GM12872 (cell line): ENCODE results near the gene UBE3D.

Experiments
- TF ChIP-seq, protein P1 (sequence below): IDR thresholded peaks from 3 replicates; pipeline ENCODE4 v1.5.1; 2011; ENCODE audit warnings: low read depth, mild to moderate bottlenecking, low read length, moderate library complexity; ENCODE audit not compliant: insufficient read depth

Gene UBE3D

DNA sequence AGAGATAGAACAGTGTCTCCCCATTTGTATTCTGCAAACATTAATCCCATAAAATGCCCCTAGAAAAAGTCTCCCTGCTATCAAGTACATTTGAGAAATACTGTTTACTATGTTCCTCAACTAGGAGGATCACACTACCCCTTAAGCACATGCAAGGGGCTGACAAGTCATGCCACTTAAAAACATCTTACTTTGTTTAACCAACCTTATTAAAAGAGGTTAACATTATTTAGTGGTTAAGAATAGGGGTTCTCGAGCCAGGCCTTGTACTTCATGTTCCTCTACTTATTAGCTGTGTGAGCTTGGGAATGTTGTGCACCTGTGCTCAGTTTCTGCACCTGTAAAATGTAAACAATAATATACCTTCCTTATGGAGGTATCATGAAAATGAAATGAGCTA is 113.7 kb downstream of the UBE3D start:
- TF ChIP-seq, protein P1, sequence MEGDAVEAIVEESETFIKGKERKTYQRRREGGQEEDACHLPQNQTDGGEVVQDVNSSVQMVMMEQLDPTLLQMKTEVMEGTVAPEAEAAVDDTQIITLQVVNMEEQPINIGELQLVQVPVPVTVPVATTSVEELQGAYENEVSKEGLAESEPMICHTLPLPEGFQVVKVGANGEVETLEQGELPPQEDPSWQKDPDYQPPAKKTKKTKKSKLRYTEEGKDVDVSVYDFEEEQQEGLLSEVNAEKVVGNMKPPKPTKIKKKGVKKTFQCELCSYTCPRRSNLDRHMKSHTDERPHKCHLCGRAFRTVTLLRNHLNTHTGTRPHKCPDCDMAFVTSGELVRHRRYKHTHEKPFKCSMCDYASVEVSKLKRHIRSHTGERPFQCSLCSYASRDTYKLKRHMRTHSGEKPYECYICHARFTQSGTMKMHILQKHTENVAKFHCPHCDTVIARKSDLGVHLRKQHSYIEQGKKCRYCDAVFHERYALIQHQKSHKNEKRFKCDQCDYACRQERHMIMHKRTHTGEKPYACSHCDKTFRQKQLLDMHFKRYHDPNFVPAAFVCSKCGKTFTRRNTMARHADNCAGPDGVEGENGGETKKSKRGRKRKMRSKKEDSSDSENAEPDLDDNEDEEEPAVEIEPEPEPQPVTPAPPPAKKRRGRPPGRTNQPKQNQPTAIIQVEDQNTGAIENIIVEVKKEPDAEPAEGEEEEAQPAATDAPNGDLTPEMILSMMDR, result no peak

DNA sequence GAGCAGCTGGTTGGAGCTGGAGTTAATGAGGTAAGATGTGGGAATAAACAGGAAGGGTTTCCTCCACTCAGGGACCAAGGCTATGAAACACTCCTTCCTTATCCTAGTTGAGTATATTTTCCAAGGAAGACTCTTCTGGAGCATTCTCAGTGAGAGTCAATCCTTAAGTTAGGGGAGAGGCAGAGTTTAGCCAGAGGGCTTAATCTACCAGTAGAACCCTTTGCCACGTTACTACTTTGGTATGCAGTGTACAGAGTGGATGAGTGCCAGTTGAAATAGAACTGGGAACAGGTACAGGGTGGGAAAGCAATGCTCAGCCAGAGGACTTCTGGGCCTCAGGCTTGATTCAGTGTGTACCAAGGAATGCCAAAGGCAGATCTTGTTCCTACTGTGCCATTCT is 114.3 kb downstream of the UBE3D start:
- TF ChIP-seq, protein P1, result no peak

DNA sequence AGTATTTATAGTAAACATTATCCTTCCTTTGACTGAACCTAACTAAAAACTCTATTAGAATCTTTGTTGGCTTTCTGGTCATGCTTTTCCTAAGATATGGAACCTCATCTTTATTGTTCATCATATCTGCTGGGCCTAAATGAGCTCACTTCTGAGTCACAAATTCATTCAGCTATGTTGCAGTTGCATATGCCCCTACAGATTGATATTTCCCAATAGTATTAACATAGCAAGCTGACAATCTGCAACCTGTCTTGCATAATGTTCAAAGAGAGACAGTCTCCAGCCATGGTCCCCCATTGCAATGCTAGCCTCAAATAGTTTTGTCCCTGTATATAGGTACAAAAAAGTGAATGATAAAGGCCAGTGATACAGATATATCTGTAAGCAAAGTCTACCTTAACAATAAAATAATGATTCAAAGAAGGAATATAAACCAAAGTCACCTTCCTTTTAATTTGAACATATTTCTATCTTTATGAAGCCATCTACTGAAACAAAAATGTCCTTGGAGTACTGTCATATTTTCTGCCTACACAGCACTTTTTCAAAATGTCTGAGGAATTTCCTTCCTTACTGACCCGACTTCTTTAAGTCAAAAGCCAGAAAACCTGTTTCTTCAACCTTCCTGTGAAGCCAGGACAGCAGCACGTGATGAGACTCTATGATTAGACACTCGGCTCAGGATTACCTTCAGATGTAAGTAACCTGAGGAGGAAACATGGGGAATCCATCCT is 140.7 kb downstream of the UBE3D start:
- TF ChIP-seq, protein P1, result no peak

DNA sequence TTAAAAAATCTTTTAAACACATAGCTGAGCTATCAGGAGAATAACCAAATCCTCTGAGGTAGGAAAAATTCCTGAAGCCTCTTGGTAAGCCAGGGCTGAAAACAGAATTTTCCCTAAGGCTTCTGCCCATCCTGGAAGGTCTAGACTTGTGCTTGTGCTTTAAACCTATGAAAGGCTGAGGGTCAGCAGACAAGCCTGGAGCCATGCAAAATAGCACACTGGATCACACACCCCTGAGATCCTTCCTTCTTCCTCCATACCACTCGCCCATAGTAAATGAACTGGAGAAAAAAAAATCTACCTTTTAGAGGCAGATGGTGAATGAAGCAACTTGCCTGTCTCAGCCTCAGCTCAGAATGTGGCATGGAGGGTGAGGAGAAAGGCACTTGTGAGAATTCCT is 144.4 kb downstream of the UBE3D start:
- TF ChIP-seq, protein P1, result no peak

DNA sequence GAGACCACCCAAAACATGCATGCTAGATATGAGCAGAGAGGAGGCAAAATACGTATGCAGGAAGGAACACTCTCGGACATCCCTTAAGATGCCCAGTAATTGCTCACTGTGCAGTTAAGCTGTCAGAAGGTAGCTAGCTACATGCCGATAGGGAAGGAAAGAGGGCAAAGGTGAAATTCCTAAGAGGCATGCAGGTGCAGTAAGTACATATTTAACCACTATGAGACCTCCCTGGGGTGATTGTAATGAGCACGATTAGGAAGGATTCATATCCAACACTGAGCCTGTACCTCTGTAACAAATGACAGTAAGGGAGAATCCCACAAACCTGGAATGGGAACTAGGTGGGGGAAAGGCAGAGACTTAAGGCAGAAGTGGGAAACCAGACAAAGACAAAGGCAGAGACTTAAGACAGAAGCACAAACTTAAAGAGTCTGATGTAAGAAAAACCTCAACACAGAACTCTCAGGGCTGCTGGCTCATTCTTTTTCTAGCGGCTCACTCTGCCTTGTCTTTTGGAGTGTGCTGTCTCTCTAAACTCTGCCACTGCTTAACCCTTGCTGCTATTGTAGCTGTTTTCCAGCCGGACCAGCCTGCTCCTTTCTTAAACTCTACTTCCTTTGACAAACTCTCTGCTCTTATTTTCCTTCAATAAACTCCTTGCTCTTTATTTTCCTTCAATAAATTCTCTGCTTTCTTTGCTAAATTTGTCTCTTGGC is 148.1 kb downstream of the UBE3D start:
- TF ChIP-seq, protein P1, result no peak

DNA sequence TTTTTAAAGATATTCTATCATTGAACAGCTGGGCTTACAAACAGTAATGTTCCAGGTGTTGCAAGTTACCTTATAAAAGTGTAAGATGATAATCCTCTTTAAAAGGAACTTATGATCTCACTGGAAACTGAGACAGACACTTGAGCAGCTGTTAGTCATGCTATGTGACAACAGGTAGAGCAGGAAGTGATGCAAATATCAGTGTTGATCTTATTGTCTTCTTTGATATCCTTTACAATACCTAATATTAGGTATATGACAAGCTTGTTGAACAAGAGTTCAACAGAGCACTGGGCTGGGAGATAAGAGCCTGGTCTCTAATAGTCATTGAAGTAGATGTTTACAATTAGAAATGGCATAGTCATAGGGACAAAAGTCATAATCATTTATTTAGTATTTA is 150.0 kb downstream of the UBE3D start:
- TF ChIP-seq, protein P1, result no peak

DNA sequence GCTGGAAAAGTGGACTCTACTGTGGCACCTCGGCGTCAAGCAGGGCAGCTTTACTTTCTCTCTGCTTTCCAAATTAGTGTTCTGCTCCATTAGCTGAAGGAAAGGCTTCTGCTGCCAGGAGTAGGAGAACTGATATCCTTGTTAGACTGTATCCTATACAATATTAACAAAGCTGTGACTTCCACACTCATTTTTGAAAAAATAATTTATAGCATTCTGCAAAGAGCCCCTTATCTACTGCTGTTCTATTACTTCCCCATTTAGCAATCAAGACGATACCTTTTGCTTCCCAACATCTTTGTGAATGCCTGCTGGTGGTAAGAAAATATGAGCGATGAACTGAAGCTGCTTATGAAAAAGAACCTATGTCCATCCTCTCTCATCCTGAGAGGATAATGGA is 151.1 kb downstream of the UBE3D start:
- TF ChIP-seq, protein P1, result no peak
